ENCODE results near the gene ADM.

ADM gene

DNA sequence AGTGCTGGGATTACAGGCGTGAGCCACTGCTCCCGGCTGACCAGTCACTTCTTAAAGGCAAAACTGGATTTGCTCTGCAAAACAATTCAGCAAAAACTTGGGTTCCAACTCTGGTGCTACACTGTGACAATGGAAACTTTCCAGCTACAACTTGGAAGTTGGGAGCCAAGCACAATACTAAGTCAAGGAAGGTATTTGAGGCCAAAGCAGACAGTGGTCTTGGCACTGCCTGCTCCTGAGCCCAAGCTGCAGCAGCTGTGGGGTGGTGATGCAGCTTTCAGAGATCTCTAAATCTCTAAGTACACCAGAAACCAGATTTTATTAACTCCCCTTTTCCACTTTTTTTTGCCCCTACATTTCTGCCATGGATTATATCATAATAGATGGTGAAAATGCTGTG lies 17.5 kb downstream of the ADM start:
- Mint-ChIP-seq H3K4me1 (ENCODE audit: low read depth in 2 of 2) (peaks cover 3 to 5% of the 10 kb centered on the region in 2 donors), H3K4me3 (no peak overlapping the region), H3K36me3 (ENCODE audit: insufficient read depth) (no peaks in the 10 kb centered on the region), H3K9me3 (no peaks in the 10 kb centered on the region), H3K27me3 (peaks cover 25 to 32% of the 10 kb centered on the region in 2 donors), H3K27ac (peak overlapping the region in 1 of 2 donors; percentile 75)
- ATAC-seq (replicated peaks) (no peak), DNase-seq (no peak)

DNA sequence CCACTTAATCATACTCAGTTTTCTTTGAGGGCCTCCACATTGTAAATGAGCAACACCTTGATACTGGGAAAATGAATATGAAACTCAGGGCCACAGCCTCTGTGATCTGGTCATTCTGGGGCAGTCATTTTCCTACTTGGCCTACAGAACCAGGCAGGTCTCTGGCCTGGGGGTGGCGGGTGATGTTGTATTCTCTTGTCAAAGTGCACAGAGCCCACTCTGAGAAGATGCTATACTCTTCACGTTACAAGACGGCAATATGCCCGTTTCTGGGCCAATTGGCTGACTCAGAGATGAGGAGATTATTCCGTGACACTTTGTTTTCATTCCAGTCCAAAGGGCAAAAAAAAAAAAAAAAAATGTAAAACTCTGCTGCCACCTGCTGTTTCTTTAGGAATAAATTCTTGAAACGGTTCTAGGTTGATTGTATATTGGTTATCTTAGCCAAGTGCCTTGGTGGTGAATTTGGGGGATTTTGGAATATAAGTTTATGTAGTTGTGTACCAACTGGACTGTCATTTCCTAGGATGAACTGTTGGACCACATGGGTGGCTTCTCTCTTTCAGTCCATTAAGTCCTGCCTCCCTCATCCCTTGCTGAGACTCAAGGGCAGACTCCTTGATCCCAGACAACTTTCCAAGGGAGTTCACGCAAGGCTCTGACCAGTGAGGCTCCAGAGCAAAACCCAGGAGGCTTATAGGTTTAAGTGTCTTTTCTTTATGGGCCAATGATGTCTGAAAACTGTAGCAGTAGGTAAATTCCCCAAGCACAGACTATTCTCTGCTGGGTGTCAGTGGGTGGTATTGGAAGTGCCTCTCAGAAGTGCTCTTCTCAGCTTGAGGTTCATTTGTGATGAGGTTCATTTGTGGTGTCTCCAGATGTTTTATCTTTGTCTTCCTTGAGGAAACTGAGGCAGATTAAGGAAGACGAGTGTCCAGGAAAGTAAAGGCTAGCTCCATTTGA lies 18.2 kb downstream of the ADM start:
- H3K9me3 Mint-ChIP-seq: no peaks in the 10 kb centered on the region
- peaks cover 22 to 32% of the 10 kb centered on the region in 2 donors for H3K27me3 Mint-ChIP-seq
- ATAC-seq (replicated peaks): peak; percentile 81
- no peaks in the 10 kb centered on the region for H3K36me3 Mint-ChIP-seq (ENCODE audit: insufficient read depth)
- peak in 2 of 3 experiments; percentile 15 to 22 for DNase-seq
- peaks cover 3 to 5% of the 10 kb centered on the region in 2 donors for H3K4me1 Mint-ChIP-seq (ENCODE audit: low read depth in 2 of 2)
- no peak overlapping the region for H3K4me3 Mint-ChIP-seq
- H3K27ac Mint-ChIP-seq: peak overlapping the region in 1 of 2 donors; percentile 75

DNA sequence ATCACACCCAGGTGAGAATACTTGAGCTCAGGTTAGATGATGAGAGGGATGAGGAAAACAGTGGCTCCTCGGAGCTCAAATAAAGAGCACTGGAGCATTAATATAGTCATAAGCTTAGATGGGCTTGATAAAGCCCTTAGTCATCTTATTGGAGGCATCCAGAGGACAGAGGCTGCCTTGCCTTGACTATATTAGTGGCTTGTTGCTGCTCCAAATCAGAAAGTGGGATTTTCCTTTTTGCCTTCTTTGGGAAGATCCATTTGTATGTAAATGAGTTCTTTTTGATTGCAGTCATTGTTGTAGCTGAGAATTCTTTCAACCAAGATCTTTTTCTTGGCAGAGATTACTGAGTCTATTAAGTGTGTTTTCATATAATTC lies 18.9 kb downstream of the ADM start:
- H3K9me3 Mint-ChIP-seq: no peaks in the 10 kb centered on the region
- H3K36me3 Mint-ChIP-seq (ENCODE audit: insufficient read depth): no peaks in the 10 kb centered on the region
- H3K27ac Mint-ChIP-seq: peak overlapping the region in 1 of 2 donors; percentile 75
- no peak overlapping the region for H3K4me3 Mint-ChIP-seq
- H3K27me3 Mint-ChIP-seq: peaks cover 29 to 33% of the 10 kb centered on the region in 2 donors
- H3K4me1 Mint-ChIP-seq (ENCODE audit: low read depth in 2 of 2): peaks cover 0 to 5% of the 10 kb centered on the region in 2 donors
- DNase-seq (no peak), ATAC-seq (replicated peaks) (no peak)

DNA sequence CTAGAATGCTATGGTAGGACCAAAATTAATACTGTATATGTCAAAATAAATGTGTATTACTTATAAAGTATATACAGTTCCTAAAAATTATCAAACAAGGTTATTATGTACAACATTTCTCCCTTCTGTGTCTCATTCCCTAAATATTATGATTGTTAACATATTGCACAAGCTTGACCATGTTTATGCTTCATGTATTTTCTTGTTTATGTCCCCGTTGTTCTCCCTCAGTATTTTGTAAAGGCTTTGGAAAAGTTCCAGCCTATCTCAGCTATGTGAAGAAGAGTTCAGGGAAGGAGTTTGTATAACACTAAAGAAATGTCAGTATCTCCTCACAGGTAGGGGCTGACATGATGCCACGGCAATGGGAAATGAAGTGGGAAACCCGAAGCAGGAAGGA lies 19.6 kb downstream of the ADM start:
- H3K27me3 Mint-ChIP-seq: peaks cover 32 to 34% of the 10 kb centered on the region in 2 donors
- DNase-seq: no peak

DNA sequence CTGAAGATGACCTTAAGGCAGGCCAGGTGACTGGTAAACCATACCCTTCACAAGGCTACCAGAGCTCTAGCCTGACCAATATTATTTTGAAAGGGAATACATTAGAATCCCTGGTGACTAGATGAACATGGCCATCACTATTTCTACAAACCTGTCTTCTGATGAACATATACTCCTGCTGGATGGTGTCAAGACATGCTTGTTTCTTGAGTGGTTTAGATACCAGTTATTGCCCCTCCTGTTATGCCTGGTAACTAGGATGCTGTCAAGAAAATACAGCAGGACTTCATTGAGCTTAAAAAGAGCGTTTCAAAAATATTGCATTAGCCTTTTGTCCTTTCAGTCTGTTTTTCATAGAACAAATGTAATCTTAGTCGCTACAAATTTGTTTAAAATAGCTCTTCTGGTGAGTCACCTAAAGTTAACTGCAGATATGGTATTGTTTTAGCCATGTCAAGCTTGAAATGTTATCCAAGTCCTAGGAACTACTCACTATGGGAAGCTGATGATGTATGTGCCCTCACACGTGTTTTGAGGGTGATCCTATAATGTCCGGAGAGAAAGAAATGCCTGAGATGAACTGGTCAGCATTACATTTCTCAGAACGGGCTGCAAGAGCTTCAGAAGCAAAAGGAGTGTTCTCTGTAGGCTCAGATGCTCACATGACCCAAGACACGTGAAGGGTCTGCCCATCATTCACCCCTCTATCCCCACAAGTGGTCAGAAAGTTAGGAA lies 20.6 kb downstream of the ADM start:
- Mint-ChIP-seq H3K9me3 (no peaks in the 10 kb centered on the region), H3K4me1 (ENCODE audit: low read depth in 2 of 2) (peaks cover 0 to 5% of the 10 kb centered on the region in 2 donors), H3K27ac (no peak overlapping the region), H3K4me3 (no peak overlapping the region), H3K27me3 (peaks cover 32 to 34% of the 10 kb centered on the region in 2 donors), H3K36me3 (ENCODE audit: insufficient read depth) (no peaks in the 10 kb centered on the region)
- ATAC-seq (replicated peaks) (no peak), DNase-seq (no peak)

More for the DNA sequence above, 19.6 kb downstream of the ADM start:
- no peaks in the 10 kb centered on the region for H3K9me3 Mint-ChIP-seq
- H3K36me3 Mint-ChIP-seq (ENCODE audit: insufficient read depth): no peaks in the 10 kb centered on the region
- H3K4me1 Mint-ChIP-seq (ENCODE audit: low read depth in 2 of 2): peaks cover 0 to 5% of the 10 kb centered on the region in 2 donors
- H3K4me3 Mint-ChIP-seq: no peak overlapping the region
- ATAC-seq (replicated peaks): no peak
- no peak overlapping the region for H3K27ac Mint-ChIP-seq

DNA sequence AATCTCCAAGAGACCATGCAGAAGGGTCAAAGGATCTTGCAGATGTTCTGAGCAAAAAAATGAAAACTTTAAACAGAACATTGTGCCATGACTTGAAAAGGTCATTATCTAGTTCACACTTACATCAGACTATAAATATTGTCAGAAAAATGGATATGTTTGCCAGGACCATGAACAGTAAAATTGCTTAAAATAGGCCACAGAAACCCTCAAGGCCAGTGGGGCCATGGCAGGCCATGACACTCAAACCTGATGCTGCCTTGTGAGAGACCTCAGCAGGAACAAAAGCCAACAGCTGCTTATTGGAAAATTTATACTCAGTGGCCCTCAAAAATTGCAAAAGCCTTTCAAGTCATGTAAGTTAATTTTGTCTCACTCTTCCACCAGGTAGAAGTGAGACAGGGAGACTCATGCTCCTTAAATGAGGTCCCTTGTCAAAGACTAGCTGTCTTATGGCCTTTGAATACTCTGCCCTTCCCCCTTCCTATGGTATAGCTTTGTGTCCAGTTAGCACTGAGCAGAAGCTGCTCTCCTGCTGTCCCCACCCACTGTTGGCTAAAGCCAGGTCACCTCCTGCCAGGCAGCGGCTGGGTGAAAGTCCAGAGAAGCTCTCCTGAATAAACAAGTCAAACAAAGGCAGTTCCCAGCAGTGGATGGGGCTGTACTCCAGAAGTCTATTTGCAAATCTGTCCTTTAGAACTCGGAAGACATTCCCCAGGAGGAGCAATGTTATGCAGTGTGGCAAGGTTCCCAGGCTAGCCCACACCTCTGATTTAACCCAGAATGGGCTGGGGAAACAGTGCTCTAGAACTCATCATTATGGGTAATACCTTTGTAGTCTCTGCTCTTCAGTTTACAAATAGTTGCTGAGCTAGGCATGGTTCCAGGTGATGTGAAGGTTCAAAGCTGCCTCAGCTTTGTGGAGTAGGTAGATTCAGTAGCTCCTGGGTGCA lies 21.4 kb downstream of the ADM start:
- Mint-ChIP-seq H3K4me1 (ENCODE audit: low read depth in 2 of 2) (peaks cover 0 to 5% of the 10 kb centered on the region in 2 donors), H3K36me3 (ENCODE audit: insufficient read depth) (no peaks in the 10 kb centered on the region), H3K9me3 (no peaks in the 10 kb centered on the region), H3K4me3 (no peak overlapping the region), H3K27me3 (peaks cover 34 to 35% of the 10 kb centered on the region in 2 donors), H3K27ac (no peak overlapping the region)
- no peak for ATAC-seq (replicated peaks)
- no peak for DNase-seq

DNA sequence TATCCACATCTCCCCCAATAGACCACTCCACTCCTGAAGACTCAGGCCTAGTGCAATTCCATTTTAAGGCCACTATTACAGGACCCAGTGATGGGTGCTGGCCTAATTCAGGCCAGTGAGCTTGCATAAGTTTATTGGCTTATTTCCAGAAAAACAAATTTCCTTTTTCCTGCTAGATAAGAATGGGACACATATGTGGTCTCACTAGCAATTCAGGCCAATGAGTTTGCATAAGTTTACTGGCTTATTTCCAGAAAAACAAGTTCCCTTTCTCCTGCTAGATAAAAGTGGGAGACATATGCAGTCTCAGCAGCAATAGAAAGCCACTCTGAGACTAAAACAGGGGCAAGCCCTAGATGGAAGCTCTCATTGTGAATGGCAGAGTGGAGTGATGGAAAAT lies 22.4 kb downstream of the ADM start:
- ATAC-seq (replicated peaks) (no peak), DNase-seq (no peak)
- no peak overlapping the region for H3K4me3 Mint-ChIP-seq
- H3K36me3 Mint-ChIP-seq (ENCODE audit: insufficient read depth): no peaks in the 10 kb centered on the region
- peaks cover 0 to 5% of the 10 kb centered on the region in 2 donors for H3K4me1 Mint-ChIP-seq (ENCODE audit: low read depth in 2 of 2)
- peaks cover 39 to 44% of the 10 kb centered on the region in 2 donors for H3K27me3 Mint-ChIP-seq
- H3K27ac Mint-ChIP-seq: no peak overlapping the region
- no peaks in the 10 kb centered on the region for H3K9me3 Mint-ChIP-seq

DNA sequence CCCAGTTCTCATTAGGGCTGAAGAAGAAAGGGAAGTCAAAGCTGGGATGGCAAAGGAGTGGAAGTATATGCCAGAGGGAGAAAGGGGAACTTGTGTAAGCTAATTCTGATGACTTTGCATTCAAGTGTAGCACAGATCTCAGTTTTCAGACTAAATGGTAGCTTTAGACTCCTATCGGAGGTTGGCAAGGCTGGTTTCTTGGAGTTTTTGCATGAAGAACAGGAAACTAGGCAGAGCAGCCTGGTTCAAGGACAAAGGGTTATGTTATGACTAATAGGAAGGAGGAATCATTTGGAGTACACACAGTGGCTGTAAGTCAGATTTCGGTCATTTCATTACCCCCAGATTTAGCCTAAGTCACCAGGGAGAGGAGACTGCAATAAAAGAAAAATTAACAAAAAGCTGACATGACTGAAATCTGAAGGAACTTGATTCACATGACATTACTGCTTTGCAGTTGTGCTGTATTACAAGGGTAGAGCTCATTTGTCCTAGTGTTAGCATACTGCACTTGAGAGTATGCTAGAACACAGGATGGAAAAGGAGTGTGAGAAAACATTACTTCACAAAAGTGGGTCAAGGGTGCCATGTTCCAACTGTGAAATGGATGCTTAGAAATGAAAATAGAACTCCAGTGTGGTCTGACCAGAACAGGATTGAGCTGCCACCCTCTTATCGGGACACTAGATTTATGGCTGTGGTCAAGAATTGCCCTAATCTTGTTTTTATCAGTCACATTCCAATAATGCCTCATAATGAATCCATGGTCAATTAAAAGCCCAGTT lies 23.6 kb downstream of the ADM start:
- no peak overlapping the region for H3K27ac Mint-ChIP-seq
- no peaks in the 10 kb centered on the region for H3K9me3 Mint-ChIP-seq
- no peak for DNase-seq
- no peaks in the 10 kb centered on the region for H3K36me3 Mint-ChIP-seq (ENCODE audit: insufficient read depth)
- no peaks in the 10 kb centered on the region for H3K4me1 Mint-ChIP-seq (ENCODE audit: low read depth in 2 of 2)
- H3K4me3 Mint-ChIP-seq: no peak overlapping the region
- ATAC-seq (replicated peaks): no peak
- H3K27me3 Mint-ChIP-seq: peaks cover 44 to 50% of the 10 kb centered on the region in 2 donors

DNA sequence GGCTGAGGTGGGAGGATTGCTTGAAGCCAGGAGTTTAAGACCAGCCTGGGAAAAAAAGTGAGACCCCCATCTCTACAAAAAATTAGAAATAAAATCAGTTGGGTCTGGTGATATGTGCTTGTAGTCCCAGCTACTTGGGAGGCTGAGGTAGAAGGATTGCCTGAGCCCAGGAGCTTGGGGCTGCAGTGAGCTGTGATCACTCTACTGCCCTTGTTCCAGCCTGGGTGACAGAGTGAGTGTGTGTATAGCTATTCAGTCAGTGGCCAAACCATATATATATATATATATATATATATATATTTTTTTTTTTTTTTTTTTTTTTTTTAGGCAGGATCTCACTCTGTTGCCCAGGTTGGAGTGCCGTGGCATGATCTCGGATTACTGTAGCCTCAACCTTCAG lies 24.5 kb downstream of the ADM start:
- ATAC-seq (replicated peaks) (no peak), DNase-seq (no peak)
- H3K27me3 Mint-ChIP-seq: peaks cover 38 to 50% of the 10 kb centered on the region in 2 donors
- no peaks in the 10 kb centered on the region for H3K36me3 Mint-ChIP-seq (ENCODE audit: insufficient read depth)
- no peak overlapping the region for H3K4me3 Mint-ChIP-seq
- H3K4me1 Mint-ChIP-seq (ENCODE audit: low read depth in 2 of 2): no peaks in the 10 kb centered on the region
- H3K9me3 Mint-ChIP-seq: no peaks in the 10 kb centered on the region
- H3K27ac Mint-ChIP-seq: no peak overlapping the region

DNA sequence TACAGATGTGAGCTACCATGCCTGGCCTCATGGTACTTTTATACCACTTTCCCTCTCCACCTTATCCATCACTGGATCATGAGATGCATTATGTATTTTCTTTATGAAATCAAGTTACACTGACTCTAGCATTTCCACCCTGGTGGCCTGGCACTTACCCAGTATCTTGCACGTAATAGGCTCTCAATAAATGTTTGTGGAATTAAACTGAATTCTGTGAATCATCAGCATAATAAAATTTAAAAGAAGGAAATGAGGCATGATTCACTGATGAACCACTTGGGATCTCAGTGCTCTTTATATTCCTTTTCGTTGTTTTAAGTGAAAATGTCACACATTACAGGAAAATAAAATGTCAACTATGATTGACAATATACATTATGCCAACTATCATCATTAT lies 25.1 kb downstream of the ADM start:
- peaks cover 38 to 50% of the 10 kb centered on the region in 2 donors for H3K27me3 Mint-ChIP-seq
- H3K27ac Mint-ChIP-seq: no peak overlapping the region
- no peaks in the 10 kb centered on the region for H3K9me3 Mint-ChIP-seq
- H3K4me1 Mint-ChIP-seq (ENCODE audit: low read depth in 2 of 2): no peaks in the 10 kb centered on the region
- ATAC-seq (replicated peaks): no peak
- no peak for DNase-seq
- no peak overlapping the region for H3K4me3 Mint-ChIP-seq
- H3K36me3 Mint-ChIP-seq (ENCODE audit: insufficient read depth): no peaks in the 10 kb centered on the region

DNA sequence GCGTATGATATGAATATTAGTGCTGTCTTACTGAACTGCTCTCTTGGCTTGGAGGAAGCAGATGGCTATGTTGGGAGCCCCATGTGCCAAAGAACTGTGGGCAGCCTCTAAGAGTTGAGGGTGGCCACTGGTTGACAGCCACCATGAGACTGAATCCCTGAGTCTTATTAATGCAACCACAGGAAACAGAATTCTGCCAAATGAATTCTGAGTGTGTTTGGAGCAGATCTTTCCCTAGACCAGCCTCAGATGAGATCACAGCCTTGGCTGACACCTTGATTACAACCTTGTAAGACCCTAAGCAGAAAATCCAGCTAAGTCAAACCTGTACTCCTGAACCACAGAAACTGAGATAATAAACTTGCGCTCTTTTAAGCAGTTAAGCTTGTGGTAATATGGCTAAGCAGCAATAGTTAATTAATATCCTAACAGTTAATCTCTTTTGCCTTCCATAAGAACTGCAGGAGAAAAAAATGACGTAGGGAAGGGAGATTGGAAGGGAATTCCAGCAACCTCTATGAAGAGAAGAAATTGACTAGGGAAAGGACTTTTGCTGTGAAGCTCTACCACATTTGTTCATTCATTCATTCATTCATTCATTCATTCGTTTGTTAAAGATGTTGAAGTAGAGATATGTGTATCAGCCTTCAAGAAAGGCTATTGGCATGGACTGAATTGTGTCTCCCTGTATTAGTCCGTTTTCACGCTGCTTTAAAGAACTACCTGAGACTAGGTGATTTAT lies 26.8 kb downstream of the ADM start:
- H3K4me1 Mint-ChIP-seq (ENCODE audit: low read depth in 2 of 2): no peaks in the 10 kb centered on the region
- ATAC-seq (replicated peaks) (no peak), DNase-seq (no peak)
- no peak overlapping the region for H3K27ac Mint-ChIP-seq
- no peaks in the 10 kb centered on the region for H3K9me3 Mint-ChIP-seq
- H3K36me3 Mint-ChIP-seq (ENCODE audit: insufficient read depth): no peaks in the 10 kb centered on the region
- H3K4me3 Mint-ChIP-seq: no peak overlapping the region
- H3K27me3 Mint-ChIP-seq: peaks cover 37 to 51% of the 10 kb centered on the region in 2 donors

DNA sequence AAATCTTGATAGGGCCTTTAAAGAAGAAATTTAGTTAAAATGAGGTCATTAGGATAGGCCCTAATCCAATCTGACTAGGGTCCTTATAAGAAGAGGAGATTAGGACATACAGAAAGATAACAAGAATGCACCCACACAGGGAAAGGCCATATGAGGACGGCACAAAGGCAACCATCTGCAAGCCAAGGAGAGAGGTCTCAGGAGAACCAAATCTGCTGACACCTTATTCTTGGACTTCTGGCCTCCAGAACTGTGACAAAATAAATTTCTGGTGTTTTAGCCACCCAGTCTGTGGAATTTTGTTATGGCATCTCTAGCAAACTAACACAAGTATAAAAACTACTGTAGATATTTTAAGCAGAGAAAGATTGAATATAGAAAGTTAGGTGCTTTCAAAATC lies 28.6 kb downstream of the ADM start:
- Mint-ChIP-seq H3K4me1 (ENCODE audit: low read depth in 2 of 2) (no peaks in the 10 kb centered on the region), H3K36me3 (ENCODE audit: insufficient read depth) (no peaks in the 10 kb centered on the region), H3K27ac (no peak overlapping the region), H3K4me3 (no peak overlapping the region), H3K27me3 (peaks cover 36 to 54% of the 10 kb centered on the region in 2 donors), H3K9me3 (no peaks in the 10 kb centered on the region)
- DNase-seq: no peak
- no peak for ATAC-seq (replicated peaks)

Data from effector memory CD8-positive, alpha-beta T cell (primary cell).